Thoracic aorta (tissue), 2 donors: ENCODE results near the gene PDE8B. TPM values are rescaled to one million over a fixed set of nuclear protein-coding genes. Genes with fewer than 3 reads are reported as not detected.

Experiments
- ATAC-seq: fragments of 150-250 bp; one replicate; pipeline ENCODE4 v1.8.0; 2017; ENCODE audit warnings: low read depth; ENCODE audit not compliant: insufficient number of reproducible peaks, low FRiP score
- DNase-seq: peaks from one replicate; pipeline ENCODE4 v3.0.0-alpha.2; 2020; ENCODE audit warnings: low spot score
- H3K27ac ChIP-seq, 2 donors: fragments of 200-600 bp; sonication (generic); 1 replicate in 1 of 2; 2 replicates in 1 of 2; pipeline ENCODE4 v1.5.1; 2016; ENCODE audit warnings: mild to moderate bottlenecking in 2 of 2, moderate library complexity in 2 of 2
- H3K27me3 ChIP-seq: fragments of 200-600 bp; sonication (generic); replicated peaks from 2 replicates; pipeline ENCODE4 v1.6.0; 2016; ENCODE audit warnings: mild to moderate bottlenecking; ENCODE audit not compliant: insufficient read depth
- H3K36me3 ChIP-seq: fragments of 200-600 bp; sonication (generic); one replicate; pipeline ENCODE4 v1.5.1; 2016
- H3K4me1 ChIP-seq, 2 donors: fragments of 200-600 bp; sonication (generic); 1 replicate in 1 of 2; 2 replicates in 1 of 2; pipeline versions ENCODE4 v1.5.1 to v1.6.0; 2016; ENCODE audit warnings: low read depth in 2 of 2, mild to moderate bottlenecking in 1 of 2; ENCODE audit not compliant: control insufficient read depth in 1 of 2
- H3K4me3 ChIP-seq: fragments of 200-600 bp; sonication (generic); 2 replicates; pipeline ENCODE4 v1.5.1; 2016; ENCODE audit warnings: mild to moderate bottlenecking
- H3K9me3 ChIP-seq: fragments of 200-600 bp; sonication (generic); 2 replicates; pipeline ENCODE4 v1.5.1; 2016
- CTCF ChIP-seq: fragments of 200-600 bp; sonication (generic); IDR thresholded peaks from one replicate; pipeline ENCODE4 v1.5.1; 2019; ENCODE audit warnings: antibody characterized with exemption
- total RNA-seq, 2 donors: library from RNA; depleted of rRNA; stranded (reverse); fragments of >200 nt; gene quantifications; one replicate each; pipeline versions ENCODE4 v1.1.0 to v1.2.3, GENCODE V29; 2016

PDE8B gene
- total RNA-seq, 2 donors from 2014 or later = 22.7 to 59.8 TPM

- DNase-seq (no peak), ATAC-seq (no peak)
- Histone ChIP-seq H3K4me1 (peaks cover 0 to 9% of the 10 kb centered on the region in 2 donors), H3K36me3 (no peaks in the 10 kb centered on the region), H3K27me3 (no peaks in the 10 kb centered on the region), H3K27ac (no peak overlapping the region), H3K4me3 (no peak overlapping the region), H3K9me3 (no peaks in the 10 kb centered on the region)
- no peak for TF ChIP-seq CTCF
Observed at GRCh38 chr5:77208507-77209163, 1.8 kb upstream of the PDE8B start.

GRCh38 chr5:77209495-77210090 lies 887 bp upstream of the PDE8B start:
- no peak for ATAC-seq
- H3K4me1 ChIP-seq = peaks cover 0 to 9% of the 10 kb centered on the region in 2 donors
- H3K27ac ChIP-seq = no peak overlapping the region
- H3K9me3 ChIP-seq = no peaks in the 10 kb centered on the region
- no peaks in the 10 kb centered on the region for H3K36me3 ChIP-seq
- DNase-seq = no peak
- H3K4me3 ChIP-seq = peak overlapping the region; percentile 89
- no peaks in the 10 kb centered on the region for H3K27me3 ChIP-seq
- TF ChIP-seq CTCF = no peak

GRCh38 chr5:77210964-77211690 lies 647 bp downstream of the PDE8B start:
- DNase-seq = no peak
- no peaks in the 10 kb centered on the region for H3K27me3 ChIP-seq
- H3K9me3 ChIP-seq = no peaks in the 10 kb centered on the region
- H3K36me3 ChIP-seq = no peaks in the 10 kb centered on the region
- H3K4me1 ChIP-seq = peaks cover 0 to 9% of the 10 kb centered on the region in 2 donors
- TF ChIP-seq CTCF = no peak
- peak overlapping the region in 1 of 2 donors; percentile 36 for H3K27ac ChIP-seq
- no peak for ATAC-seq
- H3K4me3 ChIP-seq = peak overlapping the region; percentile 89

- Histone ChIP-seq H3K9me3 (no peaks in the 10 kb centered on the region), H3K27me3 (no peaks in the 10 kb centered on the region), H3K4me3 (peak overlapping the region; percentile 89), H3K36me3 (no peaks in the 10 kb centered on the region), H3K4me1 (peaks cover 0 to 9% of the 10 kb centered on the region in 2 donors), H3K27ac (no peak overlapping the region)
- ATAC-seq = no peak
- TF ChIP-seq CTCF = no peak
- no peak for DNase-seq
Observed at GRCh38 chr5:77211691-77212047, 1.2 kb downstream of the PDE8B start.

- no peak for TF ChIP-seq CTCF
- Histone ChIP-seq H3K27ac (no peak overlapping the region), H3K4me3 (no peak overlapping the region), H3K27me3 (no peaks in the 10 kb centered on the region), H3K9me3 (no peaks in the 10 kb centered on the region), H3K36me3 (no peaks in the 10 kb centered on the region), H3K4me1 (peaks cover 0 to 9% of the 10 kb centered on the region in 2 donors)
- ATAC-seq = no peak
- no peak for DNase-seq
Observed at GRCh38 chr5:77213601-77214000, 3.1 kb downstream of the PDE8B start.
